K562 (cell line): ENCODE data around the gene EGR1. TPM values are rescaled to one million over a fixed set of nuclear protein-coding genes. Genes with fewer than 3 reads are reported as not detected.

ENCODE experiments used
- ATAC-seq: fragments of 200-7000 bp; cut with Tn5 transposase; 3 replicates; pipeline ENCODE4 v1.9.1; 2020; ENCODE audit warnings: moderate library complexity
- BruUV-seq: library from RNA; stranded (reverse); fragments of 400-500 nt; replicated peaks from 2 replicates; lab custom pipeline; 2021; lab: Mats Ljungman, UMichigan
- CTCF ChIA-PET: fragments of 300-600 bp; formaldehyde crosslinking; extraction: SDS; loops from one replicate; lab custom pipeline; 2021; ENCODE audit warnings: low intra/inter-chr PET ratio; lab: Yijun Ruan, JAX
- POLR2A ChIA-PET: fragments of 300-600, 350-650 bp; sonication (Branson Sonifier 250); formaldehyde crosslinking; extraction: SDS; loops from one replicate; lab custom pipeline; 2021; ENCODE audit warnings: antibody characterized with exemption, inconsistent platforms; lab: Yijun Ruan, JAX
- DNase-seq, 4 experiments: peaks; one replicate each; pipeline versions ENCODE4 v3.0.0 to v3.0.0-alpha.2; 2011 to 2018; ENCODE audit warnings: low spot score in 3 of 4, mixed read lengths in 3 of 4; ENCODE audit errors: extremely low read depth in 1 of 4
- FAIRE-seq: peaks from 2 replicates; lab custom pipeline; 2011; peaks lifted over from hg19 to GRCh38; lab: Jason Lieb, UNC
- H2AFZ ChIP-seq: 2 replicates; pipeline ENCODE4 v1.6.0; 2011; ENCODE audit warnings: low read depth, low read length, control low read depth, inconsistent platforms
- H3K27ac ChIP-seq: fragments of 200-600 bp; 3 replicates; pipeline ENCODE4 v1.8.0; 2011; ENCODE audit warnings: low read depth, mild to moderate bottlenecking, control low read depth, inconsistent platforms, low read length, moderate library complexity, mixed read lengths; ENCODE audit errors: extremely low read depth
- H3K27me3 ChIP-seq, 2 experiments: fragments of 300-600 bp in 1 of 2; 2 replicates in 1 of 2; 3 replicates in 1 of 2; pipeline versions ENCODE4 v1.6.0 to v1.8.0; 2011; ENCODE audit warnings: inconsistent platforms in 2 of 2, low read length in 2 of 2, mild to moderate bottlenecking in 1 of 2, mixed read lengths in 1 of 2, moderate library complexity in 1 of 2; ENCODE audit not compliant: control insufficient read depth in 2 of 2, insufficient read depth in 2 of 2
- H3K36me3 ChIP-seq: fragments of 300-600 bp; 3 replicates; pipeline ENCODE4 v1.8.0; 2011; ENCODE audit warnings: mild to moderate bottlenecking, low read length, inconsistent platforms; ENCODE audit not compliant: control insufficient read depth, insufficient read depth
- H3K4me1 ChIP-seq, 2 experiments: fragments of 200-600 bp in 1 of 2; replicated peaks in 1 of 2; 2 replicates in 1 of 2; 3 replicates in 1 of 2; pipeline versions ENCODE4 v1.5.1 to v1.8.0; 2011; ENCODE audit warnings: inconsistent platforms in 2 of 2, low read length in 2 of 2, mild to moderate bottlenecking in 1 of 2, mixed read lengths in 1 of 2, moderate library complexity in 1 of 2; ENCODE audit not compliant: control insufficient read depth in 2 of 2, insufficient read depth in 2 of 2
- H3K4me2 ChIP-seq: 2 replicates; pipeline ENCODE4 v1.6.1; 2011; ENCODE audit warnings: low read length, control low read depth, inconsistent platforms, mixed read lengths; ENCODE audit not compliant: insufficient read depth
- H3K4me3 ChIP-seq: fragments of 200-600 bp; sonication (generic), shearing (Covaris generic); 2 replicates; pipeline ENCODE4 v1.5.1; 2016; ENCODE audit warnings: control low read depth, inconsistent platforms
- H3K79me2 ChIP-seq: fragments of 200-600 bp; 3 replicates; pipeline ENCODE4 v1.8.0; 2011; ENCODE audit warnings: low read length, inconsistent platforms; ENCODE audit not compliant: control insufficient read depth, insufficient read depth
- H3K9ac ChIP-seq, 2 experiments: 2 replicates each; pipeline versions ENCODE4 v1.6.0 to v1.6.1; 2011; ENCODE audit warnings: low read depth in 2 of 2, low read length in 2 of 2, control low read depth in 1 of 2, inconsistent platforms in 1 of 2, mild to moderate bottlenecking in 1 of 2, mixed read lengths in 1 of 2; ENCODE audit not compliant: insufficient read depth in 1 of 2
- H3K9me1 ChIP-seq: one replicate; pipeline ENCODE4 v1.6.0; 2011; ENCODE audit warnings: inconsistent platforms, mild to moderate bottlenecking, low read length, moderate library complexity; ENCODE audit not compliant: control insufficient read depth, insufficient read depth
- H3K9me3 ChIP-seq: replicated peaks from 2 replicates; pipeline ENCODE4 v1.5.1; 2011; ENCODE audit warnings: low read depth, low read length, inconsistent platforms; ENCODE audit not compliant: control insufficient read depth, insufficient read depth
- H4K20me1 ChIP-seq: replicated peaks from 2 replicates; pipeline ENCODE4 v1.6.1; 2011; ENCODE audit warnings: low read length, inconsistent platforms, mixed read lengths; ENCODE audit not compliant: control insufficient read depth, insufficient read depth
- ARID1B ChIP-seq: fragments of 450-650 bp; IDR thresholded peaks from 2 replicates; pipeline ENCODE4 v1.6.1; 2016; ENCODE audit warnings: antibody characterized with exemption, mild to moderate bottlenecking, inconsistent platforms
- CBFA2T3 ChIP-seq: fragments of 450-650 bp; IDR thresholded peaks from 2 replicates; pipeline ENCODE4 v1.6.1; 2017
- GATA2 ChIP-seq: sonication (generic); formaldehyde crosslinking; IDR thresholded peaks from 2 replicates; pipeline ENCODE4 v1.4.0; 2020; ENCODE audit warnings: mild to moderate bottlenecking, missing genetic modification reagents
- WGBS: fragments of 100-300 bp; shearing (Covaris generic); methylation state at CpG from one replicate; pipeline ENCODE4 v1.1.6; 2016; ENCODE audit warnings: low coverage, mixed read lengths; ENCODE audit not compliant: insufficient coverage; ENCODE audit errors: missing lambda C conversion rate; 5-methylcytosine and 5-hydroxymethylcytosine counted together
- in situ Hi-C: fragments of 300-500 bp; cut with MboI; formaldehyde crosslinking; loops from 4 replicates; pipeline ENCODE4 v1.15.0; 2018; ENCODE audit warnings: inconsistent platforms, mixed read lengths
- intact Hi-C: fragments of 100-400 bp; cut with micrococcal nuclease; formaldehyde crosslinking; loops from 2 replicates; pipeline ENCODE4 v1.14.2; 2022
- polyA plus RNA-seq, 8 experiments: library from polyadenylated mRNA; depleted of rRNA in 4 of 8; stranded (reverse) in 5 of 8; unstranded in 3 of 8; fragments of >200 nt; fragmentation: Nextera tagmentation in 2 of 8; fragmentation: Illumina TruSeq in 1 of 8; extraction: Ambion mirVana in 2 of 8; extraction: Trizol in 1 of 8; gene quantifications; 2 replicates each; pipeline versions ENCODE4 v1.2.1 to v1.2.3, GENCODE V29; 2011 to 2014; ENCODE audit warnings: inconsistent platforms in 1 of 8, missing spikeins in 1 of 8
- total RNA-seq, 7 experiments: library from RNA; depleted of rRNA in 6 of 7; stranded (reverse); fragments of >200 nt in 6 of 7; fragmentation: Illumina TruSeq in 2 of 7; extraction: Trizol in 2 of 7; gene quantifications; 2 replicates each; pipeline versions ENCODE4 v1.2.1 to v1.2.3, GENCODE V29; 2011 to 2021; ENCODE audit warnings: low replicate concordance in 1 of 7
- TF ChIP-seq, protein P1 (sequence below): sonication (generic); formaldehyde crosslinking; IDR thresholded peaks from 2 replicates; pipeline ENCODE4 v1.9.0; 2022; ENCODE audit warnings: mild to moderate bottlenecking, missing genetic modification reagents
- TF ChIP-seq, protein P2 (sequence below), 2 experiments: fragments of 200-800 bp in 1 of 2; sonication (Bioruptor generic) in 1 of 2; sonication (generic) in 1 of 2; formaldehyde crosslinking in 1 of 2; IDR thresholded peaks in 1 of 2; conservative IDR thresholded peaks in 1 of 2; 2 replicates each; pipeline versions ENCODE4 v1.5.0 to v1.6.1; 2016 to 2020; ENCODE audit warnings: missing compliant biosample characterization in 1 of 2, missing genetic modification characterization in 1 of 2, missing genetic modification reagents in 1 of 2
- TF ChIP-seq, protein P3 (sequence below): sonication (generic); formaldehyde crosslinking; IDR thresholded peaks from 2 replicates; pipeline ENCODE4 v1.8.1; 2023; ENCODE audit warnings: mild to moderate bottlenecking, missing genetic modification reagents, moderate library complexity
- TF ChIP-seq, protein P4 (sequence below), 2 experiments: fragments of 450-650 bp in 1 of 2; sonication (generic) in 1 of 2; formaldehyde crosslinking in 1 of 2; IDR thresholded peaks; 2 replicates each; pipeline versions ENCODE4 v1.7.1 to v1.9.0; 2016 to 2022; ENCODE audit warnings: inconsistent platforms in 1 of 2, mild to moderate bottlenecking in 1 of 2, missing genetic modification reagents in 1 of 2

Gene EGR1
- total and polyA plus RNA-seq, 9 of the 15 experiments (the other 6 are each of a cell fraction or from before 2014, with no cell fraction given) = 1.3 to 132 (median 21.5) TPM

DNA sequence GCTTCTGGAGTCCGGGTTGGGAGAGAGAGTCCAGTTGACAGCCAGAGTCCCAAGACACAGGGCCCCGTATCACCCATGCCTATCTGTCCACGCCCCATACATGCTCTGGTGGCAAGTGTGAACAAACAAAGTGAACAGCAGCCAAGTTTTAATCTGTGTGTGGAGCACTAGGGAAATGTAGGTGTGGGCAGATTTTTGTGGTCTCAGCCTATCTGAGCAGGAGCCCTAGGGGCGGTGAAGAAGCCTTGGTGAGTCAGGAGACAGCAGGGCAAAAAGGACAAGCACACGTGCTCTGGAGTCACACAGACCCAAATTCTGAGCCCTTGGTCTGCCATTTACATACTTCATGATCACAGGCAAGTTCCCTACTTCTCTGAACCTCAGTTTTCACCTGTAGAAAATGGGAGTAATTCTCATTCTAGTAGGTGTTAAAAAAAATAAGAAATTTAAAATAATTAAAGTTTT is 23.2 kb downstream of the EGR1 start:
- 5% methylated on average over 5 of the region's 5 CpGs for WGBS
- no peaks in the 10 kb centered on the region for H3K9me3 ChIP-seq
- no TSS peak for BruUV-seq
- H2AFZ ChIP-seq = peak overlapping the region; percentile 83
- H3K9me1 ChIP-seq = no peaks in the 10 kb centered on the region
- no peaks in the 10 kb centered on the region for H3K27me3 ChIP-seq
- H3K4me2 ChIP-seq = peak overlapping the region; percentile 43; the same call in 1 of the 2 replicates
- ChIA-PET CTCF (no interaction called here), POLR2A (interaction anchor here (0.6 to 3.0 kb wide), 3 partner anchors 15 to 54 kb away, joined by 3 to 10 read pairs (median 5); partner anchors contain the start of genes EGR1 and ETF1)
- H4K20me1 ChIP-seq = no peaks in the 10 kb centered on the region
- no peak overlapping the region for H3K4me3 ChIP-seq
- in situ Hi-C loops = no loop called here
- peak; percentile 90 for FAIRE-seq
- peaks cover 6% of the 10 kb centered on the region; the same call in 1 of the 3 replicates for H3K79me2 ChIP-seq
- H3K36me3 ChIP-seq = no peaks in the 10 kb centered on the region
- DNase-seq = peak; percentile 66 to 84 (median 70)
- peak overlapping the region; percentile 58 for H3K27ac ChIP-seq
- intact Hi-C loops = no loop called here
- H3K4me1 ChIP-seq = peaks cover 48% of the 10 kb centered on the region in 2 experiments
- peak overlapping the region; percentile 12 to 57; a peak in 3 of 4 replicates for H3K9ac ChIP-seq
- ATAC-seq = peak; percentile 57
- TF ChIP-seq ARID1B (peak; percentile 66), GATA2 (CRISPR knock-in tag) (no peak), CBFA2T3 (peak; percentile 52)
- TF ChIP-seq, protein P1, sequence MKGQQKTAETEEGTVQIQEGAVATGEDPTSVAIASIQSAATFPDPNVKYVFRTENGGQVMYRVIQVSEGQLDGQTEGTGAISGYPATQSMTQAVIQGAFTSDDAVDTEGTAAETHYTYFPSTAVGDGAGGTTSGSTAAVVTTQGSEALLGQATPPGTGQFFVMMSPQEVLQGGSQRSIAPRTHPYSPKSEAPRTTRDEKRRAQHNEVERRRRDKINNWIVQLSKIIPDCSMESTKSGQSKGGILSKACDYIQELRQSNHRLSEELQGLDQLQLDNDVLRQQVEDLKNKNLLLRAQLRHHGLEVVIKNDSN (CRISPR knock-in tag) = peak; percentile 67
- TF ChIP-seq, protein P2, sequence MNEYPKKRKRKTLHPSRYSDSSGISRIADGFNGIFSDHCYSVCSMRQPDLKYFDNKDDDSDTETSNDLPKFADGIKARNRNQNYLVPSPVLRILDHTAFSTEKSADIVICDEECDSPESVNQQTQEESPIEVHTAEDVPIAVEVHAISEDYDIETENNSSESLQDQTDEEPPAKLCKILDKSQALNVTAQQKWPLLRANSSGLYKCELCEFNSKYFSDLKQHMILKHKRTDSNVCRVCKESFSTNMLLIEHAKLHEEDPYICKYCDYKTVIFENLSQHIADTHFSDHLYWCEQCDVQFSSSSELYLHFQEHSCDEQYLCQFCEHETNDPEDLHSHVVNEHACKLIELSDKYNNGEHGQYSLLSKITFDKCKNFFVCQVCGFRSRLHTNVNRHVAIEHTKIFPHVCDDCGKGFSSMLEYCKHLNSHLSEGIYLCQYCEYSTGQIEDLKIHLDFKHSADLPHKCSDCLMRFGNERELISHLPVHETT (CRISPR knock-in tag; conservative IDR thresholded peaks at IDR 0.05 in 1 of 2, IDR thresholded peaks at IDR 0.05 in 1 of 2) = peak in 1 of 2 experiments; percentile 38; a peak in 2 of 4 replicates
- TF ChIP-seq, protein P3, sequence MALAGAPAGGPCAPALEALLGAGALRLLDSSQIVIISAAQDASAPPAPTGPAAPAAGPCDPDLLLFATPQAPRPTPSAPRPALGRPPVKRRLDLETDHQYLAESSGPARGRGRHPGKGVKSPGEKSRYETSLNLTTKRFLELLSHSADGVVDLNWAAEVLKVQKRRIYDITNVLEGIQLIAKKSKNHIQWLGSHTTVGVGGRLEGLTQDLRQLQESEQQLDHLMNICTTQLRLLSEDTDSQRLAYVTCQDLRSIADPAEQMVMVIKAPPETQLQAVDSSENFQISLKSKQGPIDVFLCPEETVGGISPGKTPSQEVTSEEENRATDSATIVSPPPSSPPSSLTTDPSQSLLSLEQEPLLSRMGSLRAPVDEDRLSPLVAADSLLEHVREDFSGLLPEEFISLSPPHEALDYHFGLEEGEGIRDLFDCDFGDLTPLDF (CRISPR knock-in tag) = 0 out of 2 replicates have a peak, but pooled peaks have one; percentile 21
- TF ChIP-seq, protein P4, sequence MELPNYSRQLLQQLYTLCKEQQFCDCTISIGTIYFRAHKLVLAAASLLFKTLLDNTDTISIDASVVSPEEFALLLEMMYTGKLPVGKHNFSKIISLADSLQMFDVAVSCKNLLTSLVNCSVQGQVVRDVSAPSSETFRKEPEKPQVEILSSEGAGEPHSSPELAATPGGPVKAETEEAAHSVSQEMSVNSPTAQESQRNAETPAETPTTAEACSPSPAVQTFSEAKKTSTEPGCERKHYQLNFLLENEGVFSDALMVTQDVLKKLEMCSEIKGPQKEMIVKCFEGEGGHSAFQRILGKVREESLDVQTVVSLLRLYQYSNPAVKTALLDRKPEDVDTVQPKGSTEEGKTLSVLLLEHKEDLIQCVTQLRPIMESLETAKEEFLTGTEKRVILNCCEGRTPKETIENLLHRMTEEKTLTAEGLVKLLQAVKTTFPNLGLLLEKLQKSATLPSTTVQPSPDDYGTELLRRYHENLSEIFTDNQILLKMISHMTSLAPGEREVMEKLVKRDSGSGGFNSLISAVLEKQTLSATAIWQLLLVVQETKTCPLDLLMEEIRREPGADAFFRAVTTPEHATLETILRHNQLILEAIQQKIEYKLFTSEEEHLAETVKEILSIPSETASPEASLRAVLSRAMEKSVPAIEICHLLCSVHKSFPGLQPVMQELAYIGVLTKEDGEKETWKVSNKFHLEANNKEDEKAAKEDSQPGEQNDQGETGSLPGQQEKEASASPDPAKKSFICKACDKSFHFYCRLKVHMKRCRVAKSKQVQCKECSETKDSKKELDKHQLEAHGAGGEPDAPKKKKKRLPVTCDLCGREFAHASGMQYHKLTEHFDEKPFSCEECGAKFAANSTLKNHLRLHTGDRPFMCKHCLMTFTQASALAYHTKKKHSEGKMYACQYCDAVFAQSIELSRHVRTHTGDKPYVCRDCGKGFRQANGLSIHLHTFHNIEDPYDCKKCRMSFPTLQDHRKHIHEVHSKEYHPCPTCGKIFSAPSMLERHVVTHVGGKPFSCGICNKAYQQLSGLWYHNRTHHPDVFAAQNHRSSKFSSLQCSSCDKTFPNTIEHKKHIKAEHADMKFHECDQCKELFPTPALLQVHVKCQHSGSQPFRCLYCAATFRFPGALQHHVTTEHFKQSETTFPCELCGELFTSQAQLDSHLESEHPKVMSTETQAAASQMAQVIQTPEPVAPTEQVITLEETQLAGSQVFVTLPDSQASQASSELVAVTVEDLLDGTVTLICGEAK (IDR thresholded peaks at IDR 0.05) = 0 out of 2 replicates have a peak, but pooled peaks have one; percentile 12
- TF ChIP-seq, protein P4 (CRISPR knock-in tag; IDR thresholded peaks at IDR 0.05) = no peak
